ENCODE data around the gene UGDH.
A peak's percentile ranks its signal among the peaks of the same experiment; 100 is the strongest.

- TF ChIP-seq ZNF549 (tag by site-specific recombination; IDR thresholded peaks at IDR 0.05) = no peak
- TF ChIP-seq, protein P1, sequence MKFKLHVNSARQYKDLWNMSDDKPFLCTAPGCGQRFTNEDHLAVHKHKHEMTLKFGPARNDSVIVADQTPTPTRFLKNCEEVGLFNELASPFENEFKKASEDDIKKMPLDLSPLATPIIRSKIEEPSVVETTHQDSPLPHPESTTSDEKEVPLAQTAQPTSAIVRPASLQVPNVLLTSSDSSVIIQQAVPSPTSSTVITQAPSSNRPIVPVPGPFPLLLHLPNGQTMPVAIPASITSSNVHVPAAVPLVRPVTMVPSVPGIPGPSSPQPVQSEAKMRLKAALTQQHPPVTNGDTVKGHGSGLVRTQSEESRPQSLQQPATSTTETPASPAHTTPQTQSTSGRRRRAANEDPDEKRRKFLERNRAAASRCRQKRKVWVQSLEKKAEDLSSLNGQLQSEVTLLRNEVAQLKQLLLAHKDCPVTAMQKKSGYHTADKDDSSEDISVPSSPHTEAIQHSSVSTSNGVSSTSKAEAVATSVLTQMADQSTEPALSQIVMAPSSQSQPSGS (tag by site-specific recombination; IDR thresholded peaks at IDR 0.05; ENCODE audit: low read depth) = no peak
- TF ChIP-seq ZIC2 (tag by site-specific recombination; IDR thresholded peaks at IDR 0.05) = no peak
- TF ChIP-seq ZNF670 (tag by site-specific recombination; IDR thresholded peaks at IDR 0.05; ENCODE audit: low read depth) = no peak
- TF ChIP-seq, protein P2, sequence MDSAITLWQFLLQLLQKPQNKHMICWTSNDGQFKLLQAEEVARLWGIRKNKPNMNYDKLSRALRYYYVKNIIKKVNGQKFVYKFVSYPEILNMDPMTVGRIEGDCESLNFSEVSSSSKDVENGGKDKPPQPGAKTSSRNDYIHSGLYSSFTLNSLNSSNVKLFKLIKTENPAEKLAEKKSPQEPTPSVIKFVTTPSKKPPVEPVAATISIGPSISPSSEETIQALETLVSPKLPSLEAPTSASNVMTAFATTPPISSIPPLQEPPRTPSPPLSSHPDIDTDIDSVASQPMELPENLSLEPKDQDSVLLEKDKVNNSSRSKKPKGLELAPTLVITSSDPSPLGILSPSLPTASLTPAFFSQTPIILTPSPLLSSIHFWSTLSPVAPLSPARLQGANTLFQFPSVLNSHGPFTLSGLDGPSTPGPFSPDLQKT (IDR thresholded peaks at IDR 0.05; ENCODE audit: borderline replicate concordance, low read depth, low read length) = no peak
- no peak for TF ChIP-seq ZNF214 (tag by site-specific recombination; IDR thresholded peaks at IDR 0.05; ENCODE audit: borderline replicate concordance)
- no peak for TF ChIP-seq ZNF23 (tag by site-specific recombination; IDR thresholded peaks at IDR 0.05; ENCODE audit: borderline replicate concordance)
- no peak for TF ChIP-seq ZBTB8A (tag by site-specific recombination; IDR thresholded peaks at IDR 0.05)
- TF ChIP-seq CTCF (tag by site-specific recombination; IDR thresholded peaks at IDR 0.05) = peak; percentile 69
- TF ChIP-seq ZNF785 (tag by site-specific recombination; IDR thresholded peaks at IDR 0.05) = no peak
- TF ChIP-seq ZNF837 (tag by site-specific recombination; IDR thresholded peaks at IDR 0.05) = no peak
- TF ChIP-seq ZNF704 (tag by site-specific recombination; IDR thresholded peaks at IDR 0.05) = no peak
- no peak for TF ChIP-seq ZNF510 (tag by site-specific recombination; IDR thresholded peaks at IDR 0.05; ENCODE audit: insufficient replicate concordance)
- peak; percentile 92 for TF ChIP-seq PRDM1 (tag by site-specific recombination; IDR thresholded peaks at IDR 0.05)
Observed at GRCh38 chr4:39469429-39470077, 57.7 kb downstream of the UGDH start.
